ENCODE data around the gene MGLL.
A peak's percentile ranks its signal among the peaks of the same experiment; 100 is the strongest.

MGLL gene

DNA sequence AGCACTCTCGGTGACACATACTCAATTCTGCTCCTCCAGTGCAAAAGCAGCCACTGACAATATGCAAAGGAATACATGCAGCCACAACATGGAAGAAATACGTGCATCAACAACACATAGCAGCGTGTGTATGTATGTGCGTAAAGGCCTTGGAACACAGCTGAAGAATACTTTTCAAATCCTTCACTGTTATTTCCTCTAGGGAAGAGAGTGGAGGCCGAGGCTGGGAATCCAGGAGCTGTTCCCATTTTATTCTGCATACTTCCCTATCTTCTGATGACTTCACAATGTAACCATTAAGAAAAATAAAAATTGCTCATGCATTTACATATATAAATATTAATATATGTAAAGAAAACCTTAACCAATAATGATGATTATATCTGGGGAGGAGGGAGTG lies 36.6 kb upstream of the MGLL start:
- no peak for TF ChIP-seq ZFX (IDR thresholded peaks at IDR 0.05; ENCODE audit: borderline replicate concordance)
- TF ChIP-seq, protein P1, sequence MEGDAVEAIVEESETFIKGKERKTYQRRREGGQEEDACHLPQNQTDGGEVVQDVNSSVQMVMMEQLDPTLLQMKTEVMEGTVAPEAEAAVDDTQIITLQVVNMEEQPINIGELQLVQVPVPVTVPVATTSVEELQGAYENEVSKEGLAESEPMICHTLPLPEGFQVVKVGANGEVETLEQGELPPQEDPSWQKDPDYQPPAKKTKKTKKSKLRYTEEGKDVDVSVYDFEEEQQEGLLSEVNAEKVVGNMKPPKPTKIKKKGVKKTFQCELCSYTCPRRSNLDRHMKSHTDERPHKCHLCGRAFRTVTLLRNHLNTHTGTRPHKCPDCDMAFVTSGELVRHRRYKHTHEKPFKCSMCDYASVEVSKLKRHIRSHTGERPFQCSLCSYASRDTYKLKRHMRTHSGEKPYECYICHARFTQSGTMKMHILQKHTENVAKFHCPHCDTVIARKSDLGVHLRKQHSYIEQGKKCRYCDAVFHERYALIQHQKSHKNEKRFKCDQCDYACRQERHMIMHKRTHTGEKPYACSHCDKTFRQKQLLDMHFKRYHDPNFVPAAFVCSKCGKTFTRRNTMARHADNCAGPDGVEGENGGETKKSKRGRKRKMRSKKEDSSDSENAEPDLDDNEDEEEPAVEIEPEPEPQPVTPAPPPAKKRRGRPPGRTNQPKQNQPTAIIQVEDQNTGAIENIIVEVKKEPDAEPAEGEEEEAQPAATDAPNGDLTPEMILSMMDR (IDR thresholded peaks at IDR 0.05): no peak
- H3K27ac ChIP-seq: no peak overlapping the region

- no peak overlapping the region for H3K27ac ChIP-seq
- no peak for TF ChIP-seq ZFX (IDR thresholded peaks at IDR 0.05; ENCODE audit: borderline replicate concordance)
- TF ChIP-seq, protein P1 (IDR thresholded peaks at IDR 0.05): no peak
Observed at GRCh38 chr3:127858521-127858920, 36.2 kb upstream of the MGLL start.

DNA sequence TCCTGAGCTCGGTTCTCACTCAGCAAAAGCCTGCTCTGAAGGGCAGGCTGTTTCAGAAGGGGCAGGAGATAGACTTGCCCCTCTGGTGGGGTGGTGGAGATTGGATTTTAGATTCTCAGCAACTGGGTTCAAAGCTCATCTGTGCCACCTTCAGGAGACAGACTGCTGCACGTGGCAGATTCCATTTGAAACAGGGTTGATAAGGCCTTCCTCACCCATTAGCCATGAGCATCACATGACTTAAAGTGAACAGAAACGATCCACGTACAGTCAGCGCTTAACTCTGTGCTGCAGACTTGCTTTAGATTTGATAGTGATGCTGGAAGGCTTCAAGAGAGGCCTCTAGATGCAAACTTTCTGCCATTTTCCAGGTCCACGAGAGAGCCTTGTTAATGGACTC lies 35.0 kb upstream of the MGLL start:
- TF ChIP-seq ZFX (IDR thresholded peaks at IDR 0.05; ENCODE audit: borderline replicate concordance): no peak
- TF ChIP-seq, protein P1 (IDR thresholded peaks at IDR 0.05): peak; percentile 4; the same call in 1 of the 2 replicates
- H3K27ac ChIP-seq: no peak overlapping the region

- no peak overlapping the region for H3K27ac ChIP-seq
- TF ChIP-seq, protein P1 (IDR thresholded peaks at IDR 0.05): no peak
- TF ChIP-seq ZFX (IDR thresholded peaks at IDR 0.05; ENCODE audit: borderline replicate concordance): no peak
Observed at GRCh38 chr3:127856801-127857200, 34.5 kb upstream of the MGLL start.

GRCh38 chr3:127855246-127855645 lies 32.9 kb upstream of the MGLL start:
- no peak overlapping the region for H3K27ac ChIP-seq
- TF ChIP-seq, protein P1 (IDR thresholded peaks at IDR 0.05): no peak
- TF ChIP-seq ZFX (IDR thresholded peaks at IDR 0.05; ENCODE audit: borderline replicate concordance): no peak

DNA sequence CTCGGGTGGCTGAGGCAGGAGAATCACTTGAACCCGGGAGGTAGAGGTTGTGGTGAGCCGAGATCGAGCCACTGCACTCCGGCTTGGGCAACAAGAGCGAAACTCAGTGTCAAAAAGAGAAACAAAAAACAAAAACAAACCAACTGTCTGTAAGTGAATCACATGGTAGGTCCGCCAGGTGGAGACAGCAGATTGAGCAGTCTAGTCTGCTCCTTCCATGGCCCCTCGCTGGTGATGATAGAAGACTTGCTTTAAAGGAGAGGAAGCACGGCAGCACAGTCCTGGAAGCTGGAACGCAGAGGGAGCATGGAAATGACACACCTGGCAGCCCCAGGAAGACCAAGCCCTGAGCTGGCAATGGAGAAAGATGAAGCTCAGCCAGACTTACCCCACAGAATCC lies 31.4 kb upstream of the MGLL start:
- TF ChIP-seq ZFX (IDR thresholded peaks at IDR 0.05; ENCODE audit: borderline replicate concordance): no peak
- no peak overlapping the region for H3K27ac ChIP-seq

GRCh38 chr3:127851899-127852298 lies 29.6 kb upstream of the MGLL start:
- TF ChIP-seq, protein P1 (IDR thresholded peaks at IDR 0.05): no peak
- no peak for TF ChIP-seq ZFX (IDR thresholded peaks at IDR 0.05; ENCODE audit: borderline replicate concordance)
- no peak overlapping the region for H3K27ac ChIP-seq

DNA sequence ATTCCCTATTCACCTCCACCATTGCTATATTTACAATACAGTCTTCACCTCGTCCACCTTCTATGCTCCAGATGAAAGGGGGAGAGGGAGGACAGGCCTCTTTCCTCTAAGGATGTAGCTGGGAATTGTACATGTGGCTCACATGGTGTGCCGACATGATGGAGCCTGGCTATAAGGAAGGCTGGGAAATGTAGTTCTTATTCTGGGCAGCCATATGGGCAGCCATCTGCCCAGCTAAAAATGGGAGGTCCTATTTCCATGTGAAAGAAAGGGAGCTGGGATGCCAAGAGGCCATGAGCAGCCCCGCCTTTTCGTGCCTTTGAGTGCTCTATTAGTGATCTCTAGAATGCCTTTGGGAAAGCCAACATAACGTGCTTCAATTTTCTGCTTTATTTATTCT lies 27.1 kb upstream of the MGLL start:
- no peak overlapping the region for H3K27ac ChIP-seq
- TF ChIP-seq, protein P1 (IDR thresholded peaks at IDR 0.05): no peak
- TF ChIP-seq ZFX (IDR thresholded peaks at IDR 0.05; ENCODE audit: borderline replicate concordance): no peak

Measured in 22Rv1 (cell line).